GM21825 (cell line): Measurements from ENCODE around the gene HELB.

ENCODE experiments used
- ATAC-seq: cut with Tn5 transposase; IDR thresholded peaks from one replicate; pipeline ENCODE4 v1.9.1; 2021; ENCODE audit warnings: mild to moderate bottlenecking, moderate library complexity; ENCODE audit not compliant: unreplicated experiment

Gene HELB

DNA sequence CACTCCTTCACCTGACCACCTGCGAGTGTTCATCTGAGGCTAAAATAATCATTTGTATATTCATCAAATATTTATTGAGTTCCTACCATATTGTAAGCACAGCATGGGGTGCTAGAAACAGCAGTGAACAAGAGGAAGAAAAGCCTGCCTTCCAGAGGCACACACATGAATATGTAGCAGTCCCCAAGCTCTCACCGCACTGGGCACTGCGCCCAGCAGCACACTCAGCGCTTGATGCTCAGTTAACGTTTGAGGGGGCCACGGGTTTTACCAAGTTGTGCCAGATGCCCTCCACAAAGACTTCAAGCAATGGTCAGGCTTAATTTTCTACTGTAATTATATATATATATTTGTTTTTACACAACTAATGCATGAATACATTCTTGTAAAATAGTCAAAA lies 52.0 kb downstream of the HELB start:
- no peak for ATAC-seq

DNA sequence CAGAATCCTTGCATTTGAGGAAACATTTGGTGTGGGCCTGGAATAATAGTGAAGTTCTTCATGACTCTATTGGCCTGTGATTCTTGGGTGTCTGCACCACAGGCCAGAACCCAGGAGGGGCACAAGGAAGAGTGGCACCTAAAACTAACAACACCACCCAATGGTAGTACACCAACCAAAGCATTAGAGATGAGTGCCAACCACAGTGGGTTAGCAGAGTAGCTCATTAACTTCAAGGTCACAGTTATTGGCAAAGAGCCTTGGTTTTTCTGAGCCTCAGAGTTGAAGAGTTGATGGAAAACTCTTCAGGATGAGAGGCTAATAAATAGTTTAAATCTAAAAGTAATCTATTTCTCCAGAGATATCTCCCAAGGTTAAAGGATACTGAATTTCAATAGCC lies 57.0 kb downstream of the HELB start:
- no peak for ATAC-seq

DNA sequence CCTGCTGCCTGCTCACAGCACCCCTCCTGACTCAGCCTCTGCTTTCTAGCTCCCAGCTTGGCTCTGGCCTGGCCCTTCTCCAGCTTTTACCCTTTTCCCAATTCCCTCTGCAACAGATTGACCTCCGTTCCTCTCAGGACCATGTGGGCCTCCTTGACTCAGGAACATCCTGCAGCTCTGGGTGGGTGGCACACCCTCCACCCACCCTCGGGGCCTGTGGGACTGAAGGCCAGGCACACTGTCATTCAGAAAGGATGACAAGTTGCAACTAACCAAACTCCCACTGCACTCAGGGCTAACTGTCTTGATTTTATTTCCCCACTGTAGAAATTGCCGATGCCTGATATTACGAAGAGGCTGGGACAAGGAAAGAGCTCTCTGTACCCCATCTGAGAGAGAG lies 59.4 kb downstream of the HELB start:
- ATAC-seq = no peak

DNA sequence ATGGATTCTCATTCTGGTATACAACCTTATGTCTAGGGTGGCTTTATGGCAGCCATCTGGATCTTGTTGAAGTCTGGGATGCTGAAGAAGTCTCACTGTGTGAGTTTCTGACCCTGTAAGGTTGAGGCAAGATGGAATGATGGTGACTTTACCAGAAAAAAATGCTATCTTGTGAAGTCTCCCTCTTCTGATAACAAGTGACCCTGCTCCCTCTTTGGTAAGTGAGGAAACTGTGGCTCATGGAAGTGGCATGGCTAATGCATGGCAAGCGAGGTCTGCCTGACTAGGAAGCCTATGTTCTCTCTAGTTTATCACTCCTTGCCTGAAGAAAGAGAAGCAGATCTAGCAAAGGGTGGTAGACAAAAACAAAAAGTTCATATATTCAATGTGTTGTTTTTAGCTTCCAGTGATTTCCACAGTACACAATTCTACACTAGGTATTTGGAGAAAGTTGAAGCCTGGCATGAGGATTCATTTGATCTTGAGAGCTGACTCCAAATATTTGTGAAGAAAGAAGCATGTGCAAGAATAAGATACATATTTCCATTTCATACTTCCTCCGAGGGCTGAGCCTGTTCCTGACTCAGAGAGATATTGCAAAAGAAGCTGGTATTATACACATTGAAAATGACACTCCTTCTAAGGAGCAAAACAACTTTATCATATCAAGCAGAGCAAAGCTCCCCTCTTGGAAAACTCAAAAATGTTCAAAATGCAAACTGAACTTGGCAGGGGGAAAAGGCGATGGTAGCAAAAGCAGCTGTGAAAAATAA lies 63.6 kb downstream of the HELB start:
- no peak for ATAC-seq

DNA sequence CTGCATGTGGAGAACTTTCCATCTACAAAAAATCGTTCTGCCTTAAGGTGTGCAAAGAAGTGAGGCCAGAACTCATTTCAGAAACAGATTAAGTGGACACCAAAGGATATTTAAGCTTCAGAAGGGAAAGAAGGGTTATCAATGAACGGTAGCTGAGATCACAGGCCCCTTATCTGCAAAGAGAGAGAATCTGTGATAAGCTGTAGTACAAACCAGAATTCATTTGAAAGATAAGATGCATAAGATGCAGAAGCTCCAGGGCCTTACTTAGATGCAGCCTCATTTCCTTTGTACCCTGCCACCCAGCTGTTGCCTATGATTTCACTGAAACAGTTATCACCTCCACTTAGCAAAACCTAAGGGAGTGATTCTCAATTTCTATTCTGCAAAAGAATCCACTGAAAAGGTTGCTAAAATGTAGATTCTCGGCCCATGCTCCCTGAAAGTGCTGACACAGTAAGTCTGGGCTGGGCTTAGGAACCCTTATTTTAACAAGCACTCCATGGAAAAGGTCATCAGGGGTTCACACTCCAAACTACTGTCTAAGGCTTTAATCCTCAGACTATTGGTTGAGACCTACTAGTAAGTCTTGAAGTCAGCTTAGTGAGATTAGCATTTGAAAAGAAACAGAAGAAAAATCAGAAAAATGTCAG lies 64.8 kb downstream of the HELB start:
- ATAC-seq = no peak

DNA sequence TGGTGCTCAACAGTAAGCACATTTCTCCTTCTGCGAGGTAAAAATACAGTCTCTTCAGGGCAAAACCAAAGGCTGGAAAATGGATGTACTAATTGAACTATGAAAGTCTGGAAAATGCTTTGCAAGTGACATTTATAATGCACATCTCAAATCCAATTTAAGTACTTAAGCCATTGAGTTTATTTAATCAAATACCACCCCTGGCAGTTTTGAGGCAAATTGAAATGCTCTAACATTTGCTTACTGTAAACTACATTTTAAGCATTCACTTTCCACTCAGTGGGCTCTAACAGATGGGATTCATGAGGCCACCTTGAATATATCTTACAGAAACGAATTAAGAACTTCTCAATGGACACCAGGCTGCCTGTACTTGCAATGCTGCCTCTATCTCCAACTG lies 69.7 kb downstream of the HELB start:
- no peak for ATAC-seq

DNA sequence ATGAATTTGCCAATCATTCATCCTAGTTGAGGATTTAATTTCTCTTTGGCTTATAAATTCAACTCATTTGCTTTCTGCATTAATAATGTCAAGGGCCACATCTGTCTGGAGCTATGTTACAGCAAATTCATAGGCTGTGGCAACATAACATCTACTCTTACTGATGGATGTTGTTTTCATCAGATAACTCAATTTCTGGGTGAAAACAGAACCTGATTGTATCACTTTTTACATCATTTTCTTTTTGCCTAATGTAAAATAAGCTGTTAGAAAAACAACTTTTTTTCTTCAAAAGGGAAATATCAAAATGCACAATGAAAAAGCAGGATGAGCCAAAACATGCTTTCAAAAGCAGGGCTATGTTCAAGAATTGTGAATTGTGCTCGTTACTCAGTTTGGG lies 73.3 kb downstream of the HELB start:
- ATAC-seq = no peak

DNA sequence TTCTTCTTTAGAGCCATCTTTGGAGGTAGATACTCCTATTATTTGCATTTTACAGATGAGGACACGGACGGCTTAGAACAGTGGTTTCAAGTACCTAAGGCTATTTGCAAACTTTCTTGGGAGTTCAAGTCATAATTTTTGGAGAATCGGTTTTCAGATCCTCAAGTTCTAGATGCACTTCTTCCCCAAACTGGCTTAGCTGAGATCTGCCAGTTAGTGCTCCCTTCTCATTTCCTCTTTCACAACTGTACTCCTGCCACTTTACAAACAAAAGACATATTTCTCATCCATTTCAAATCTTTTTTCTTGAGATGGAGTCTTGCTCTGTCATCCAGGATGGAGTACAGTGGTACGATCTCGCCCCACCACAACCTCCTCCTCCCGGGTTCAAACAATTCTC lies 77.3 kb downstream of the HELB start:
- no peak for ATAC-seq

DNA sequence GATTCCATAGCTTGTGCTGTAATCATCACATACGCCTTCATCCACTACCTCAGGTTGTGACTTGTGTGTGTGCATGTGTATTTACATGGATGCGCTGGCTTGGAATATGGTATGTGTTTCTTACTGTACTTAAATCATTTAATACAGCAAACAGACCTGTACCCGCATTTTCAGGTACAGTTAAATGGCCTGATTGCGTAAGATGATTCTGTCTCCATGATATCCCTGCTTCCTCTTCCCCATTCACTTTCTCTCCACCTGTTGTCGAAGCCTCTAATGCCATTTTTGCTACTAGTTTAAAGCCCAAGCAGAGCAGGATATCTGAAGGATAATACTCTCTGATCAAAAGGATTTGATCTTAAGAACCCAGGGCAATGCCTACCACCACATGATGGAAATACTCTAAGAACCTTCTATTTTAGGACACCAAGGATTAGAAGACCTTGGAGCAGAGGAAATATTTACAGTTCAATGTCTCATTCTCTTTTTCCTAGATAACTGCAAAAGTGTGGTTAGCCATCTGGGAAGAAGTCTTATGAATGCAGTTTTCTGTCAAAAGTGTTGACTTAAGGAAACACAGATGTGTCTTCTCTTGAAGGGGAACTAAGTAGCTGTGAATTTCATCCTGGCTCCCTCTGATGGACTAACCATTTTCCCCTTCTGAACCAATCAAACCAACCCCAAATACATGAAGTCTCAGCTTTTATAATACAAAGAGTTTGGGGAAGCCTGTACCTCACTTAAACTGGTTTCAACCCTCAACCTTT lies 78.7 kb downstream of the HELB start:
- no peak for ATAC-seq

DNA sequence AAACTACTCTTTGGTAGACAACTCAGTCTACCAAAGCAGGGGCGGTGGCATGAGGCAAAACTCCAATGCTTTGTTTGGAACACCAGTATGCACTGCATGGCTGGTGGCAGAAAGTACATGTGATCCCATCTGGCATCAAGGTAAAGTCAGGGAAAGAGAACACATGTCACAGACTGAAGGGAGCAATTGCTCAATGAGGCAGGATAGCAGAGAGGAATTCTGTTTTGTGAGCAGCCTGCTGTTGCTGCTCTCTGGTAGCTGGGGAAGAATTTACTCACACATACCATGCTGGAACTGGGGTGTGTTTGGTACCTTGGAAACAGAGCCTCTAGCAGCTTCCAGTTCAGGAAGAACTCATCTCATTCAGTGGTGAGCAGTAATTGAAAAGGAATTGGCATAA lies 84.8 kb downstream of the HELB start:
- ATAC-seq = no peak
